Stimulated activated CD8-positive, alpha-beta memory T cell treated with anti-CD3 and anti-CD28 coated beads, Interleukin-7, amount 100 ng/mL, for 4 hours (primary cell): Measurements from ENCODE around the gene LINGO3.
"Not testable (repeated sequence)": the region's sequence is repeated elsewhere in the genome, so short reads cannot be mapped to it uniquely, and the experiment has no call there.

Experiments
- DNase-seq, 2 donors: peaks; one replicate each; pipeline ENCODE4 v3.0.0-alpha.2; 2020; ENCODE audit warnings: low read depth in 2 of 2

LINGO3 gene, protein sequence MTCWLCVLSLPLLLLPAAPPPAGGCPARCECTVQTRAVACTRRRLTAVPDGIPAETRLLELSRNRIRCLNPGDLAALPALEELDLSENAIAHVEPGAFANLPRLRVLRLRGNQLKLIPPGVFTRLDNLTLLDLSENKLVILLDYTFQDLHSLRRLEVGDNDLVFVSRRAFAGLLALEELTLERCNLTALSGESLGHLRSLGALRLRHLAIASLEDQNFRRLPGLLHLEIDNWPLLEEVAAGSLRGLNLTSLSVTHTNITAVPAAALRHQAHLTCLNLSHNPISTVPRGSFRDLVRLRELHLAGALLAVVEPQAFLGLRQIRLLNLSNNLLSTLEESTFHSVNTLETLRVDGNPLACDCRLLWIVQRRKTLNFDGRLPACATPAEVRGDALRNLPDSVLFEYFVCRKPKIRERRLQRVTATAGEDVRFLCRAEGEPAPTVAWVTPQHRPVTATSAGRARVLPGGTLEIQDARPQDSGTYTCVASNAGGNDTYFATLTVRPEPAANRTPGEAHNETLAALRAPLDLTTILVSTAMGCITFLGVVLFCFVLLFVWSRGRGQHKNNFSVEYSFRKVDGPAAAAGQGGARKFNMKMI

GRCh38 chr19:2308114-2308556, at the start of gene LINGO3:
TSS of gene LINGO3 (minus strand) at chr19:2308154. CDS start at chr19:2291776, 16,378 bp downstream.
- no peak for DNase-seq

GRCh38 chr19:2356036-2356646, 48.2 kb upstream of the LINGO3 start:
- DNase-seq = no peak

DNA sequence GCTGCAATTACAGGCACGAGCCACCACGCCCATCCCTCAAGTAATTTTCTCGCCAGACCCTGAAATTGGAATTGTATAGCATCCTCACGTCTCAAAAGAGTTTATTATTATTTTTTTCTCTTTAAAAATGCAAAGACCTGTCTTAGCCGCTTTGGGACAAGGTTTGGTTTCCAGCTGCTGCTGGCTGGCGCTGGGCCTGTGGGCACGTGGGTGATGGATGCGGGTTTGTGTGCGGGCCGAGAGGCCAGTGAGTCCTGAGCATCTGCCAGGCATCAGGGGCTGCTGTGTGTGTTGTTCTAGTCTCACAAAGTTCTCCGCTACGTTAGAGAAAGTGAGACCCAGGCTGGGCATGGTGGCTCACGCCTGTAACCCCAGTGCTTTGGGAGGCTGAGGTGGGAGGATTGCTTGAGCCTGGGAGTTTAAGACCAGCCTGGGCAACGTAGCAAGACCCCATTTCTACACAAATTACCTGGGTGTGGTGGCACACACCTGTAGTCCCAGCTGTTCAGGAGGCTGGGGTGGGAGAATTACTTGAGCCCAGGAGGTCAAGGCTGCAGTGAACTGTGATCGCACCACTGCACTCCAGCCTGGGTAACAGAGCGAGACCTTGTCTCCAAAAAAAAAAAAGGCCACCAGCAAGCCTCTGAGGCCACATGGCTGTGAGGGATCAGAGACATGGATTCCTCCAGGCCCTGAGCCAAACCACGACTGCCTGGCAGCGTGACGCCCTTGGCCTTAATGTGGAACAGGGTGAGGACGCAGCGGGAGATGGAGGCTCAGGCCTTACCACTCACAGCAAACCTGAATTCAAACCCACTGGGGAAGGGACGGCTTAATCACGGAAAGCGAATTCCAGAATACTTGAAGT, 47.4 kb upstream of the LINGO3 start:
- no peak for DNase-seq

GRCh38 chr19:2354670-2355069, 46.7 kb upstream of the LINGO3 start:
- no peak for DNase-seq

DNA sequence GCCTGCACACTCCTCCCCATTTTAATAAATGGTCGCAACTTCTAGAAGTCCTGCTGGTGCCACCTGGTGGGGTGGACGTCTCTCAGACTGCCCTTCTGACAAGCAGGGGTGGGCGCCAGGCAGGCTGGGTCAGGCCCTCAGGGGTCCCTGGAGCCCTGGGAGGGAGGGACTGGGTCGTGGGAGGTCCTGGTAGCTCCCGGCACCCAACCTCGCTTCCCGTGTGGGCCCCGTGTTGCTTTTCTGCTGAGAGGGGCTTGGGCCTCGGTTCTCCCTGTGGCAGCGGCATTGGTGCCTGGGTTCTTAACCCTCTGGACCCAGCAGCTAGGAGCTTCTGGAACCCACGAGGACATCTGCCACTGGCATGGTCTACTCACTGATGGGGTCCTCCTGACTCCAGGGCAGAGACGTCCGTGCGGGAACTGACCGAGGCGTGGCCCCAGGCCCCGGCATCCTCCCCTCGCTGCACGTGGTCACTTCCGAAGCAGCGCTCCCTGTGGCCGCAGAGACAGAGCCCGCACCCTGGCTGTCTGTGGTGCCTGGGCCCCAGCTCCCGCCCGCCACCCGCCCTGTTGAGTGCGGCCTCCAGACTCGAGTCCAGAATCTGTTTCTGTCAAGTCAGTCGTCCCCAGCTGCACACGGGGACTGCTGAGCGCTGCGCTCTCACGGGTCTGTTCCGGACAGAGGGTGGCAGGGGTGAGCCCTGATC, 46.1 kb upstream of the LINGO3 start:
- DNase-seq = no peak

GRCh38 chr19:2353159-2353886, 45.4 kb upstream of the LINGO3 start:
- no peak for DNase-seq

- no peak for DNase-seq
Observed at GRCh38 chr19:2352121-2352520, 44.2 kb upstream of the LINGO3 start.

DNA sequence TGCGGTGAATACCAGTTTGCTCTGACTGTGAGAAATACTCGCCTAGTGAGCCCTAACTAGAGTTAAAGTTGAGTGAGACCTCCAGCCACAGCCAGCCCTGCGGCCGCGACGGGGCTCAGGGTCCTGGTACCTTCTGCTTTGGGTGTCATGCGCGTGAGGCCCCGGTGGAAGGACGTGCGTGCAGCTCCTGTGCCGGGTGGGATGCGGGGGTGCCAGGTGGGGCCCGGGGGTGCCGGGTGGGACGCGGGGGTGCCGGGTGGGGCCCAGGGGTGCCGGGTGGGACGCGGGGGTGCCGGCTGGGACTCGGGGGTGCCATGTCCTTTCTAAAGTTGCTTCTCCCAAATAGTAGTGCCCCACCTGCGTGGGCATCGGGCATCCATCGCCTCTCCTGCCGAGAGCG, 43.6 kb upstream of the LINGO3 start:
- no peak for DNase-seq

- DNase-seq = no peak
Observed at GRCh38 chr19:2350656-2351055, 42.7 kb upstream of the LINGO3 start.

DNA sequence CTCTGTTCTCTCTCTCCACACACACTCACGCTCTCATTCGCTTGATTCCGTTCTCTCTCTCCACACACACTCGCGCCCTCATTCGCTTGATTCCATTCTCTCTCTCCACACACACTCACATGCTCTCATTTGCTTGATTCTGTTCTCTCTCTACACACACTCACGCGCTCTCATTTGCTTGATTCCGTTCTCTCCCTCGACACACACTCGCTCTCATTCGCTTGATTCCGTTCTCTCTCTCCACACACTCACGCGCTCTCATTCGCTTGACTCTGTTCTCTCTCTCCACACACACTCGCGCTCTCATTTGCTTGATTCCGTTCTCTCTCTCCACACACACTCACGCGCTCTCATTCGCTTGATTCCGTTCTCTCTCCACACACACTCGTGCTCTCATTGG, 41.9 kb upstream of the LINGO3 start:
- not testable (repeated sequence) for DNase-seq

DNA sequence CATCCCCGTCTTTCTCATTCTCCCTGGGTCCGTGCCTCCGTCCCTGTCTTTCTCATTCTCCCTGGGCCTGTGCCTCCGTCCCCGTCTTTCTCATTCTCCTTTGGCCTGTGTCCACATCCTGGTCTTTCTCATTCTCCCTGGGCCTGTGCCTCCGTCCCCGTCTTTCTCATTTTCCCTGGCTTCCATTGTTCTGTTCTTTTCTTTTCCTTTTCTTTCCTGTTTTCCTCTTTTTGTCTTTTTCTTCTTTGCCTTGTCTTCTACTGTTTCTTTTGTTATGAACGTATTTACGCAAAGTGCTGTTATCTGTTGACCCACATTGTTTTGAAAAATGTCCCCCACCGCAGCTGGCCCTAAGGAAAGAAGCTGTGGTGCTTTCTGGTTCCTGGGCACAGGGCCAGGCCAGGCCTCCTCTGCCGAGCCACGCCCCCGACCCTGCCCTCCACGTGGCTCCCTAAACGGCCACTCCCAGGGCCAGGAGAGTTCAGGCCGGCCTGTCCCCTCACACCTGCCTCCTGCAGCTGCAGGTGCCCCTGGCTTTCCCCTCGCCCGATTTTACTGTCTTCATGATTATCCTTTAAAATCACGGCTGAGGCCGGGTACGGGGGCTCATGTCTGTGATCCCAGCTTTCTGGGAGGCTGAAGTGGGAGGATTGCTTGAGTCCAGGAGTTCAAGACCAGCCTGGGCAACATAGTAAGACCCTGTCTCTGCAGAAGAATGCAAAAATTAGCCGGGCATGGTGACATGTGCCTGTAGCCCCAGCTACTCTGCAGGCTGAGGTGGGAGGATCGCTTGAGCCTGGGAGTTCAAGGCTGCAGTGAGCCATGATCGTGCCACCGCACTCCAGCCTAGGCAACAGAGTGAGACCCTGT, 38.1 kb upstream of the LINGO3 start:
- DNase-seq = no peak

DNA sequence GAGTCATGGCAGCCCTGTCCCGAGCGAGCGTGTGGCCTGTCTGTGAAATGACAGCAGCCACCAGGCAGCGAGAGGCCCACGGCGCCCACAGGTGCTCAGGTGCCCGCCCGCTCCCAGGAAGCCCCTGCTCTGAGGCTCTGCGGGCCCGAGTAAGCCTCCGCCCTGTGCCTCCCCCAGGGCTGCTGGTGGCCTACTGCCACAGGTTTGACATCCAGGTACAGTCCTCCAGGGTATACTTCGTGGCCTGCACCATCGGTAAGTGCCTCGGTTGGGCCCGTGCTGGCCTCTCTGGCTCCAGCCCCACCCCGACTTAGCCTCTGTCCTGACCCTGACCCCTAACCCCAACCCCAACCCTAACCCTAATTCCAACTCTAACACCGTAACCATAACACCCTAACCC, 37.1 kb upstream of the LINGO3 start:
- DNase-seq = no peak

DNA sequence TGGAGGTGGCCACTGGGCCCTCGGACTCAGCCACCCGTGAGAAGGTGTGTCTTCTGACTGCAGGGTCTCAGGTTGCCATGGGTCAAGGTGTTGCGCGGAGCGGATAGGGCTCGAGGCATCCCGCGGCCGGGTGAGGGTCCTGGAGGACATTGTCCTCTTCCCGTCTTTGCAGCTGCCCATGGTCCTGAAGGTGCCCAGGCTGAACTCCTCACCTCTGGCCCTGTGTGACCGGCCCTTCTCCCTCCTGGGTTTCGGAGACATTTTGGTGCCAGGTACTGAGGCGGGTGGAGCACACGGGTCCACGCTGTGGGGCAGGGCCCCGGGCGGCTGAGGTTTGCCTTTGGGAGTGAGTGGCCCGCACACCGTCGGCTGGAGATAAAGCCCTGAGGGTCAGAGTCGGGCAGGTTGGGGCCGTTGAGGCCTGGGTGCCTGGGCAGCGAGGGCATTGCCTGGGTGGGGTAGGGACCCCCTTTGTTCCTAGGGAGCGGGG, 36.5 kb upstream of the LINGO3 start:
- DNase-seq = no peak

DNA sequence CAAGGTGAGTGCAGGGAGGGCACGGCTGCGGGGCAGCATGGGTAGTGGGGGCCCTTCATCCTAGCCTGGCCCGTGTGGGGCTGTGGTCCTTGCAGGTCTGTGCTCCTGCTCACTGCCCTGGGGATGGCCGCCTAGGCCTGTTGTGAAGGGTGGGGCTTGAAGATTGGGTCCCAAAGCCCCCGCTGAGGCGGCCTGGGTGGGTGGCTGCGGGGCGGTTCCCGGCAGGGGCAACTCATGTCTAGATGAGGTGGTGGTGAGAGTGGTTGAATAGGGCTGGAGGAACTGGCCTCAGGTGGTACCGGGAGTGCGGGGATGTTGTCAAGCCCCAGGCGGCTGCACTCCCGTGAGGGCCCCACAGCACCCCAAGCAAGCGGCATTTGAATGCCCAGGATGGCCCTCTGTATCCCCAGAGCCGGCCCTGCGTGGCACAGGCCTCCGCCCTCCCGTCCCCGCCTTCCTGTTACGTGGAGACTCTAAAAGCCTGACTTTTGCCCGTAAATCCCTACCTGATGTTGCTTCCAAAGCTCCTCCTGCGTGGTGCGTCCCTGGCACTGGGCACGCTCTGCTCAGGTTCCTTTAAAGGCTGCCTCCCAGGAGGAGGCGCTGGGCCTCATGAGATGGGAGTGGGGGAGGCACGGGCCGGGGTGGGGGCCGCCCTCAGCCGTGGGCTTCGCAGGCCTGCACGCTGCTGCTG, 35.5 kb upstream of the LINGO3 start:
- no peak for DNase-seq

DNA sequence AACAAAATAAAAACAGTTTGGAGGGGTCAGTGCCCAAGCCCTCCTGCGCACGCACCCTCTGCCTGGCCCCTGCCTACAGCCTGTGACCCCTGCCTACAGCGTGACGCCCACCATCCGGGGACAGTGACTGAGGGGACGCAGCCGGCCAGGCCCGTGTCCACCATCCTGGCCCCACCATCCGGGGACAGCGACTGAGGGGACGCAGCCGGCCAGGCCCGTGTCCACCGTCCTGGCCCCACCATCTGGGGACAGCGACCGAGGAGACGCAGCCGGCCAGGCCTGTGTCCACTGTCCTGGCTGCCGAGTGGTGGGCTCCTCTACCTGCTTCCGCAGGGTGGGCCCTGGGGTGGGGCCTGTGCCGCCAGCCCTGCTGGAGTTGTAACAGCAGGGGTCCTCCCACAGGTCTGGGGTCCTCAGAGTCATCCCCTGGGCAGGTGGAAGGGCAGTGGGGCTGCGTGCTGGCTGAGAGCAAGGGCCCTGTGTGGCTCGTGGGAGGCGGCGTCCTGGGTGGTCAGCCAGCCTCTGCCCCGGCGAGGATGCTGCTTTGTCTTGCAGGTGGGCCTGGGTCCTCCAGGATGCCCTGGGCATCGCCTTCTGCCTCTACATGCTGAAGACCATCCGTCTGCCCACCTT, 34.8 kb upstream of the LINGO3 start:
- no peak for DNase-seq

DNA sequence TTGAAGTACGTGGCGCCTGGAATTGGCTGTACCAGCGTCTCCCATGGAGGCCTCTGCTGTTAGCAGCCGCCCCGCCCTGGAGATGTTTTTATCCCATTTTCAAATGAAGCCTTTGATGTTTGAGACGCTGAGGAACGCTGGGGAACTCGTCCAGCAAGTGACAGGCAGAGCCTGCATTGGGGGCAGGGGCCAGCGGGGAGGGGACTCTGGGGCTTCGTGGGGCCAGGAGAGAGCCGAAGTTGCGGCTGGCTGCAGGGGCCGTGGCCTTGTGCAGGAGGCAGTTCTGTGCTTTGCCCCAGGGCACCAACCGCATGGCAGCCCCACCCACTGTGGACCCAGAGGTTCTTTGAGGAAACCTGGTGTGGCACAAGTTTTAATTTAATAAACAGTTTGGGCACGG, 34.0 kb upstream of the LINGO3 start:
- no peak for DNase-seq

DNA sequence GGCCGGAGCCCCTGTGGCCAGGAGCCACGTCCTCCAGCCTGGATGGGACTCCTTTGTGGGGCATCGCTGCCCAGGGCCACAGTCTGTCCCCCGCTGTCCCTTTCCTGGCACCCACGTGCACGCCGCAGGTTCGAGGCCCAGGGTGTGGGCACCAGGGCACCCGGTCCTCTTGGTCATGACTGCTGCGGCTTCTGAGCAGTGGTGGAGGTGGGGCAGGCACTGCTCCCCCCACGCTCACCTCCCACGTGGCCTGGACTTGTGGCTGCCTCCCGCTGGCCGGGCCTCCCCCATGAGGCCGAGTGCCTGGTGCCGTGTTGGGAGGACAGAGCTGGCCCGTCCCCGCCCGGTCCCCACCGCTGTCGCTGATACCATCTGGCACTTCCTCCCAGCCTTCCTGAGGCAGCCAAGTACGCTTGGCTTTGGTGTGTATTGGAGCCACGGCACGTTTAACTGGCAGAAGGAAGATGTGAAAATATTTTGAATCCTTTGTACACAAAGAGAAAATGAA, 33.3 kb upstream of the LINGO3 start:
- DNase-seq = no peak
